HepG2 (cell line): ENCODE data around the gene CACNA1G. TPM values are rescaled to one million over a fixed set of nuclear protein-coding genes. Genes with fewer than 3 reads are reported as not detected.

Experiments used
- ATAC-seq: fragments of 200-7000 bp; cut with Tn5 transposase; 3 replicates; pipeline ENCODE4 v1.9.1; 2020; ENCODE audit warnings: mild to moderate bottlenecking, moderate library complexity
- BruUV-seq: library from RNA; stranded (reverse); fragments of 400-500 nt; replicated peaks from 2 replicates; lab custom pipeline; 2021; lab: Mats Ljungman, UMichigan
- CTCF ChIA-PET: fragments of 300-600 bp; formaldehyde crosslinking; extraction: SDS; loops from one replicate; lab custom pipeline; 2021; ENCODE audit warnings: low total read pairs, inconsistent platforms, low intra/inter-chr PET ratio; lab: Yijun Ruan, JAX
- POLR2A ChIA-PET: fragments of 350-600 bp; sonication (Branson Sonifier 250); formaldehyde crosslinking; loops from one replicate; lab custom pipeline; 2020; ENCODE audit warnings: antibody characterized with exemption, inconsistent platforms; lab: Yijun Ruan, JAX
- DNase-seq: peaks from one replicate; pipeline ENCODE4 v3.0.0-alpha.2; 2015; ENCODE audit warnings: low spot score
- FAIRE-seq: peaks from 3 replicates; lab custom pipeline; 2011; peaks lifted over from hg19 to GRCh38; lab: Jason Lieb, UNC
- H2AFZ ChIP-seq: one replicate; pipeline ENCODE4 v1.6.1; 2011; ENCODE audit warnings: low read length, inconsistent platforms
- H3K27ac ChIP-seq: fragments of 300-600 bp; 3 replicates; pipeline ENCODE4 v1.8.0; 2011; ENCODE audit warnings: mixed run types, mild to moderate bottlenecking, mixed read lengths, low read length, inconsistent platforms; ENCODE audit not compliant: insufficient read depth; ENCODE audit errors: extremely low read length
- H3K27me3 ChIP-seq, 2 experiments: fragments of 200-600 bp in 1 of 2; 2 replicates in 1 of 2; 3 replicates in 1 of 2; pipeline versions ENCODE4 v1.6.0 to v1.8.0; 2011; ENCODE audit warnings: low read length in 2 of 2, mild to moderate bottlenecking in 2 of 2, moderate library complexity in 2 of 2, inconsistent platforms in 1 of 2; ENCODE audit not compliant: insufficient read depth in 2 of 2, control insufficient read depth in 1 of 2
- H3K36me3 ChIP-seq, 2 experiments: fragments of 200-600 bp in 1 of 2; replicated peaks in 1 of 2; 2 replicates in 1 of 2; 3 replicates in 1 of 2; pipeline versions ENCODE4 v1.5.1 to v1.8.0; 2011; ENCODE audit warnings: low read length in 2 of 2, inconsistent platforms in 1 of 2; ENCODE audit not compliant: insufficient read depth in 2 of 2, control insufficient read depth in 1 of 2
- H3K4me1 ChIP-seq: 2 replicates; pipeline ENCODE4 v1.5.1; 2012; ENCODE audit warnings: low read length, inconsistent platforms; ENCODE audit not compliant: insufficient read depth
- H3K4me2 ChIP-seq: 2 replicates; pipeline ENCODE4 v1.6.0; 2011; ENCODE audit warnings: low read depth, low read length, inconsistent platforms
- H3K4me3 ChIP-seq, 3 experiments: fragments of 200-600 bp in 1 of 3; sonication (generic), shearing (Covaris generic) in 1 of 3; replicated peaks in 1 of 3; 2 replicates each; pipeline ENCODE4 v1.5.1; 2011 to 2016; ENCODE audit warnings: low read length in 3 of 3, inconsistent platforms in 2 of 3, low read depth in 2 of 3, mild to moderate bottlenecking in 2 of 3, control low read depth in 1 of 3, mixed read lengths in 1 of 3; ENCODE audit not compliant: insufficient read depth in 1 of 3
- H3K79me2 ChIP-seq: one replicate; pipeline ENCODE4 v1.6.1; 2011; ENCODE audit warnings: low read length, inconsistent platforms; ENCODE audit not compliant: insufficient read depth
- H3K9ac ChIP-seq: 2 replicates; pipeline ENCODE4 v1.6.0; 2011; ENCODE audit warnings: mild to moderate bottlenecking, low read depth, low read length, inconsistent platforms; ENCODE audit not compliant: insufficient read depth
- H3K9me3 ChIP-seq: 2 replicates; pipeline ENCODE4 v1.5.1; 2012; ENCODE audit warnings: mild to moderate bottlenecking, low read length
- H4K20me1 ChIP-seq: 2 replicates; pipeline ENCODE4 v1.6.0; 2011; ENCODE audit warnings: inconsistent platforms, mild to moderate bottlenecking, low read length, moderate library complexity; ENCODE audit not compliant: insufficient read depth
- ZNF121 ChIP-seq: sonication (generic); formaldehyde crosslinking; IDR thresholded peaks from 2 replicates; pipeline ENCODE4 v1.5.0; 2020; ENCODE audit warnings: mild to moderate bottlenecking, missing genetic modification reagents
- ZNF335 ChIP-seq: sonication (generic); formaldehyde crosslinking; IDR thresholded peaks from 2 replicates; pipeline ENCODE4 v1.4.0; 2020; ENCODE audit warnings: missing genetic modification reagents
- ZSCAN5A ChIP-seq: sonication (generic); formaldehyde crosslinking; IDR thresholded peaks from 2 replicates; pipeline ENCODE4 v1.8.0; 2022; ENCODE audit warnings: mild to moderate bottlenecking, missing genetic modification reagents, borderline replicate concordance
- WGBS: methylation state at CpG from one replicate; pipeline ENCODE4 v1.1.6; 2017; ENCODE audit warnings: low lambda C conversion rate; 5-methylcytosine and 5-hydroxymethylcytosine counted together
- in situ Hi-C: cut with HindIII; loops from 2 replicates; pipeline ENCODE4 v1.10.0; 2017; ENCODE audit warnings: low pct_unique_long_range_greater_than_20kb; ENCODE audit not compliant: extremely low pct_ligation_motif_present
- intact Hi-C: fragments of 100-400 bp; cut with micrococcal nuclease; formaldehyde crosslinking; loops from one replicate; pipeline ENCODE4 v1.10.0; 2022; ENCODE audit not compliant: unreplicated experiment
- polyA plus RNA-seq, 8 experiments: library from polyadenylated mRNA; depleted of rRNA in 3 of 8; stranded (reverse) in 7 of 8; unstranded in 1 of 8; fragments of >200 nt; fragmentation: Illumina TruSeq in 4 of 8; extraction: Trizol in 4 of 8; gene quantifications; 2 replicates each; pipeline versions ENCODE4 v1.2.1 to v1.2.3, GENCODE V29; 2011 to 2016; ENCODE audit warnings: low read depth in 4 of 8, missing spikeins in 1 of 8, mixed read lengths in 1 of 8; ENCODE audit not compliant: insufficient read depth in 1 of 8
- total RNA-seq, 5 experiments: library from RNA; depleted of rRNA; stranded (reverse); fragments of >200 nt; fragmentation: Illumina TruSeq; extraction: Trizol; gene quantifications; 2 replicates each; pipeline ENCODE4 v1.2.3, GENCODE V29; 2016; ENCODE audit warnings: low read depth in 1 of 5
- TF ChIP-seq, protein P1 (sequence below): sonication (generic); formaldehyde crosslinking; conservative IDR thresholded peaks from 2 replicates; pipeline ENCODE4 v1.8.1; 2023; ENCODE audit warnings: missing genetic modification reagents

The CACNA1G gene
- total and polyA plus RNA-seq, 2 of the 13 experiments (the other 11 are each of a cell fraction or from before 2014, with no cell fraction given): 0.02 TPM; not detected in 1

- Histone ChIP-seq H3K4me2 (no peak overlapping the region), H3K9me3 (no peaks in the 10 kb centered on the region), H2AFZ (no peak overlapping the region), H3K4me3 (no peak overlapping the region; a peak in 1 of 6 replicates), H3K36me3 (no peaks in the 10 kb centered on the region), H3K4me1 (peaks cover 27% of the 10 kb centered on the region), H3K27me3 (peaks cover 41 to 97% of the 10 kb centered on the region in 2 experiments), H3K9ac (no peak overlapping the region), H4K20me1 (no peaks in the 10 kb centered on the region; the same call in 1 of the 2 replicates)
- in situ Hi-C loops: no loop called here
- no peak for FAIRE-seq
- no TSS peak for BruUV-seq
- no peak for DNase-seq
- WGBS: 14% methylated on average over 9 of the region's 18 CpGs
- ChIA-PET POLR2A (no interaction called here), CTCF (no interaction called here)
- peak; percentile 10; the same call in 1 of the 3 replicates for ATAC-seq
- TF ChIP-seq ZNF335 (CRISPR knock-in tag) (peak; percentile 80), ZSCAN5A (CRISPR knock-in tag) (no peak)
- TF ChIP-seq, all 625 proteins: peak for 1
- Histone ChIP-seq H3K79me2 (no peaks in the 10 kb centered on the region), H3K27ac (no peak overlapping the region)
- intact Hi-C loops: no loop called here
These were observed 28.0 kb downstream of the CACNA1G start for GRCh38 chr17:50588391-50589049.

DNA sequence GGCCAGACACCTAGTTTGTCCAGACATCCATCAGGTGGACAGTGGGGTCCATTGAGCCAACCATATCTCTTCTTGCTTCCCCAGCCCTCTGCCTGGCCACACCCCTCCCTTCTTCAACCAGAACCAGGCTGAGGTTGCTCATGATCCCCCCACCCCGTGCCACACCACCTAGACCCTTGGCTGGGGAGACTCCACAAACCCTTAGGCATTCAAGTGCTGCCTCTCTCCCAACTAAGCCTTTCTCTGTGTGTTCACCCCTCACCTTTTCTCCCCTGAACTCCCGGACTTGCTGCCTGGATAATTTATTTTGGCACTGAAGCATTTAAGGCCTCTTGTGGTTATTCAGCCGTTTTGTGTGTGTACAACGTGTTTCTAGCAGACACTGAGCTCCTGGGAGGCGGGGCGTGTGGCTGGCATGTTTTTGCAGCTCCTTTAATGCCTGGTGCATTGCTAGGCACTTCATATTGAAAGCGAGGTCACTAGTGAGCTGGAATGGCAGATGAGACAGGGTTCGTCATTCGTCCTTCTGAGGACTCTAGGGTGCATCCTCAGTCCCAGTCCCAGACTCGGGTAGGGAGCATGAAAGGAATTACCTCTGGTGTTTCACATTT is 28.7 kb downstream of the CACNA1G start:
- ChIA-PET CTCF (no interaction called here), POLR2A (no interaction called here)
- no peak overlapping the region for H3K27ac ChIP-seq
- ATAC-seq (no peak), FAIRE-seq (no peak), DNase-seq (no peak)
- 9% methylated on average over 10 of the region's 10 CpGs for WGBS
- H3K9me3 ChIP-seq: no peaks in the 10 kb centered on the region
- no peak for TF ChIP-seq ZNF121 (CRISPR knock-in tag)
- TF ChIP-seq, protein P1, sequence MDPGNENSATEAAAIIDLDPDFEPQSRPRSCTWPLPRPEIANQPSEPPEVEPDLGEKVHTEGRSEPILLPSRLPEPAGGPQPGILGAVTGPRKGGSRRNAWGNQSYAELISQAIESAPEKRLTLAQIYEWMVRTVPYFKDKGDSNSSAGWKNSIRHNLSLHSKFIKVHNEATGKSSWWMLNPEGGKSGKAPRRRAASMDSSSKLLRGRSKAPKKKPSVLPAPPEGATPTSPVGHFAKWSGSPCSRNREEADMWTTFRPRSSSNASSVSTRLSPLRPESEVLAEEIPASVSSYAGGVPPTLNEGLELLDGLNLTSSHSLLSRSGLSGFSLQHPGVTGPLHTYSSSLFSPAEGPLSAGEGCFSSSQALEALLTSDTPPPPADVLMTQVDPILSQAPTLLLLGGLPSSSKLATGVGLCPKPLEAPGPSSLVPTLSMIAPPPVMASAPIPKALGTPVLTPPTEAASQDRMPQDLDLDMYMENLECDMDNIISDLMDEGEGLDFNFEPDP (CRISPR knock-in tag): 0 out of 2 replicates have a peak, but pooled peaks have one; percentile 51
- no peak overlapping the region for H3K4me3 ChIP-seq
- intact Hi-C loops: no loop called here
- no peaks in the 10 kb centered on the region; the same call in 1 of the 2 replicates for H4K20me1 ChIP-seq
- in situ Hi-C loops: no loop called here
- no peaks in the 10 kb centered on the region for H3K79me2 ChIP-seq
- no peak overlapping the region for H3K9ac ChIP-seq
- BruUV-seq: no TSS peak
- no peaks in the 10 kb centered on the region for H3K36me3 ChIP-seq
- H3K4me2 ChIP-seq: no peak overlapping the region
- peaks cover 43 to 97% of the 10 kb centered on the region in 2 experiments; a peak in 4 of 5 replicates for H3K27me3 ChIP-seq
- H2AFZ ChIP-seq: no peak overlapping the region
- peaks cover 29% of the 10 kb centered on the region for H3K4me1 ChIP-seq
